ENCODE data around the gene SASH1.

DNA sequence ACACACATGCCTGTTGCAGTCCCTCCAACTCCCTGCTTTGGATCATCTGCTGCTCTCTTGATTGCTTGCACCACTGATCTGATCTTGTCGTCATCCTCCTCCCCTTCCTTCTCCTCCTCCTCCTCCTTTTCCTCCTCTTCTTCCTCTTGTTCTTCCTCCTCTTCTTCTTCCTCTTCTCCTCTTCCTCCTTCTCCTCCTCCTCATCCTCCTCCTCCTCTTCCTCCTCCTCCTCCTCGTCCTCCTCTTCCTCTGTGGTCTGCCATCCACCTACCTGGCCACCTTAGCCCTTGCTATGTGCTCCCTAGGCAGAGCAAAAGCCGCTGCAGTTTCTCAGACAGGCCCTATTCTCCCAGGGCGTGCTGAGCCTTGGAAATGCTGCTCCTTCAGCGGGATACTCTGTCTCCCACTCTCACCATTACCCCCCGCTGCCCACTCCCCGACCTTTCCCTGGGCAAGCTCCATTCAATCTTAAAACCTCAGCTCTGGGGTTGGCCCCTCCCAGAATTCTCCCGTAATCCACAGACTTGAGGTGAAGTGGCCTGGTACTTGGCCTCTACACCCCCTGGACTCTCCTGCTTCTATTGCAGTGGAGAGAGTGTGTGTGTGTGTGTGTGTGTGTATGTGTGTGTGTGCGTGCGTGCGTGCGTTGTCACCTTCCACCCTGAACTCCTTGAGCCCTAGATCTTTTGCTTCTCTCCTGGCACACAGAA lies 105.0 kb downstream of the SASH1 start:
- TF ChIP-seq, protein P1, sequence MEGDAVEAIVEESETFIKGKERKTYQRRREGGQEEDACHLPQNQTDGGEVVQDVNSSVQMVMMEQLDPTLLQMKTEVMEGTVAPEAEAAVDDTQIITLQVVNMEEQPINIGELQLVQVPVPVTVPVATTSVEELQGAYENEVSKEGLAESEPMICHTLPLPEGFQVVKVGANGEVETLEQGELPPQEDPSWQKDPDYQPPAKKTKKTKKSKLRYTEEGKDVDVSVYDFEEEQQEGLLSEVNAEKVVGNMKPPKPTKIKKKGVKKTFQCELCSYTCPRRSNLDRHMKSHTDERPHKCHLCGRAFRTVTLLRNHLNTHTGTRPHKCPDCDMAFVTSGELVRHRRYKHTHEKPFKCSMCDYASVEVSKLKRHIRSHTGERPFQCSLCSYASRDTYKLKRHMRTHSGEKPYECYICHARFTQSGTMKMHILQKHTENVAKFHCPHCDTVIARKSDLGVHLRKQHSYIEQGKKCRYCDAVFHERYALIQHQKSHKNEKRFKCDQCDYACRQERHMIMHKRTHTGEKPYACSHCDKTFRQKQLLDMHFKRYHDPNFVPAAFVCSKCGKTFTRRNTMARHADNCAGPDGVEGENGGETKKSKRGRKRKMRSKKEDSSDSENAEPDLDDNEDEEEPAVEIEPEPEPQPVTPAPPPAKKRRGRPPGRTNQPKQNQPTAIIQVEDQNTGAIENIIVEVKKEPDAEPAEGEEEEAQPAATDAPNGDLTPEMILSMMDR (conservative IDR thresholded peaks at IDR 0.05 in 1 of 2, IDR thresholded peaks at IDR 0.05 in 1 of 2; ENCODE audit: low read depth in 1 of 2, low read length in 2 of 2) = no peak
- TF ChIP-seq EZH2 (IDR thresholded peaks at IDR 0.05; ENCODE audit: low read length, missing control alignments) = no peak
